A673 (cell line): ENCODE data around the gene ACHE.

ENCODE experiments used
- EZH2 ChIP-seq: fragments of 200-600 bp; sonication (generic); IDR thresholded peaks from 2 replicates; pipeline ENCODE4 v1.6.1; 2017; ENCODE audit warnings: borderline replicate concordance, low read depth, mild to moderate bottlenecking, mixed read lengths, antibody characterized with exemption, low read length; ENCODE audit not compliant: poor library complexity, severe bottlenecking
- TF ChIP-seq, protein P1 (sequence below): fragments of 300-800, 200-600 bp; sonication (generic); conservative IDR thresholded peaks from 2 replicates; pipeline ENCODE4 v1.5.1; 2017; ENCODE audit warnings: low read depth, mild to moderate bottlenecking, antibody characterized with exemption, low read length, moderate library complexity, mixed read lengths

DNA sequence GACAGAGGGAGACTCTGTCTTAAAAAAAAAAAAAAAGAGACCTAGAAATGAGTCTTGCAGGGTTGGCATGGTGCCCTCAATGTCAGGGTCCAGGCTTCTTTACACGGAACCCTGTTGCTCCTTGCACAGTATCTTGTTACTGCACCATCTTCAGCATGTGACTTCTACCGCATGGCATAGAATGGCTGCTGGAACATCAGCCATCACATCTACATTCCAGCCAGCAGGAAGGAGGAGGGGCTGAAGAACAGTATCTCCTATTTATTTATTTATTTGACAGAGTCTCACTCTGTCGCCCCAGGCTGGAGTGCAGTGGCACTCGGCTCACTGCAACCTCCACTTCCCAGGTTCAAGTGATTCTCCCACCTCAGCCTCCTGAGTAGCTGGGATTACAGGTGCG lies 3.7 kb upstream of the ACHE start:
- TF ChIP-seq, protein P1, sequence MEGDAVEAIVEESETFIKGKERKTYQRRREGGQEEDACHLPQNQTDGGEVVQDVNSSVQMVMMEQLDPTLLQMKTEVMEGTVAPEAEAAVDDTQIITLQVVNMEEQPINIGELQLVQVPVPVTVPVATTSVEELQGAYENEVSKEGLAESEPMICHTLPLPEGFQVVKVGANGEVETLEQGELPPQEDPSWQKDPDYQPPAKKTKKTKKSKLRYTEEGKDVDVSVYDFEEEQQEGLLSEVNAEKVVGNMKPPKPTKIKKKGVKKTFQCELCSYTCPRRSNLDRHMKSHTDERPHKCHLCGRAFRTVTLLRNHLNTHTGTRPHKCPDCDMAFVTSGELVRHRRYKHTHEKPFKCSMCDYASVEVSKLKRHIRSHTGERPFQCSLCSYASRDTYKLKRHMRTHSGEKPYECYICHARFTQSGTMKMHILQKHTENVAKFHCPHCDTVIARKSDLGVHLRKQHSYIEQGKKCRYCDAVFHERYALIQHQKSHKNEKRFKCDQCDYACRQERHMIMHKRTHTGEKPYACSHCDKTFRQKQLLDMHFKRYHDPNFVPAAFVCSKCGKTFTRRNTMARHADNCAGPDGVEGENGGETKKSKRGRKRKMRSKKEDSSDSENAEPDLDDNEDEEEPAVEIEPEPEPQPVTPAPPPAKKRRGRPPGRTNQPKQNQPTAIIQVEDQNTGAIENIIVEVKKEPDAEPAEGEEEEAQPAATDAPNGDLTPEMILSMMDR: no peak
- no peak for TF ChIP-seq EZH2
